GM21515 (cell line): ENCODE measurements around the gene RBM19.

ENCODE experiments used
- ATAC-seq: cut with Tn5 transposase; IDR thresholded peaks from one replicate; pipeline ENCODE4 v1.9.1; 2021; ENCODE audit not compliant: unreplicated experiment

The RBM19 gene

DNA sequence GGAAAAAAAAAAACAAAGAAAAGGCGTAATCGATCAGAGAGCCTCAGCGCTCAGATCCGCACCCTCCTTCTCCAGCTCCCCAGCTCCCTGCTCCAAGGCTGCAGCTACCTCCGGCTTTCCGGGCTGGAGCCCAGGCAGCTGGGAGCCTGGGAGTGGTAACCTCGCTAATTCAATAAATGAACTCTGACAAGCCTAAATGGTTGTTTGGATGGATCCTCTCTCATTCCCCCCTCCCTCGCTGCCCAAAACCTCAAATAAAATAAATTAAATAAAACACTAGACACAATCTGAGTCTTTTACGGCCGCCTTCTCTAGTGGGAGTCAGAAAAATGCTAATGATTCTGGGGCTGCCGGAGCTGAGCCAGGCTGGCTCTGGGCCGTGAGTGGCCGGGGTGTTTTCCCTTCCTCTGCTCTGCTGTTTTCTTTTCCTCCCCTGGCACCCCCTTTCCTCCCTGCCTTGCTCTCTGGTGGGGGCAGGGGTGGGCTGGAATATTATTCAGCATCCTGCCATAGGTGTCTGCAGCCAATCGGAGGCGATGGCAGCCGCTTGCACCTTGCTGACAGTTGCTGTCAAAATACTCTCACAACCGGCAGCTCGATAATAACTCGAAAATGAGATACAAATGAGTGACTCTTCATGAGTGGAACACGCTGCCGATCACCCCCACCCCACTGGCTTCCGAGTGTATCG, 76.1 kb downstream of the RBM19 start:
- no peak for ATAC-seq

DNA sequence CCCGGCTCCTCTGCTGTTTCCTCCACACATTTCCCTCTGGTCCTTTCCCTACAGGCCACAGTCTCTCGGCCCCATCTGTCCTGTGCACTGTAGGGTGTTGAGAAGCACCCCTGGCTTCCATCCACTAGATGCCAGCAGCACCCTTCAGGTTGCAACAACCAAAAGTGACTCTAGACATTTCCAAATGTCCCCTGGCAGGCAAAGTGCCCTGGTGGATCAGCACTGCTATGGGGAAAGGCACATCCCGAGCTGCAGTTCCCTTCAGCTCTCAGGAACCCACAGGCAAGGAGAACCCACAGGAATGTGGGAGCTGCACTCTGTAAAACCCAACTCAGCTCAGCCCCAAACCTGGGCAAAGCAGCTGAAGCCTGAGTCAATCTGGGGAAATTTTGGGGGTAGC, 77.0 kb downstream of the RBM19 start:
- no peak for ATAC-seq

DNA sequence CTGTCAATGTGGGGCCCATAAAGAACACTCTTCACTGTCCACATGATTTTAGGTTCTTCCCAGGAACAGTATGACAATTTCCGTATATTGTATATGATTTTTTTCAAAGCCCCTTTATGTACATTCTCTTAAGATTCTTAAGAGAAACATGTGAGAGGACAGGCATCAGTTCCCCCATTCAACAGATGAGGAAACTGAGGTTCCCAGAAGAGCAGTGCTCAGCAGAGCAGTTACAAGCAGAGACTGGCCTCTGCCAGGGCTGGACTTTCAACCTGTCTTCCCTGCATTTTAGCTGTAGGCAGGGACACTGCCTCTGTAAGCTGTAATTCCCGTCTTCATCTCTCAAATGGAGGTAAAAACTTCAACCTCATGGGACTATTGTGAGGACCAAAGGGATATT, 77.7 kb downstream of the RBM19 start:
- ATAC-seq = no peak

DNA sequence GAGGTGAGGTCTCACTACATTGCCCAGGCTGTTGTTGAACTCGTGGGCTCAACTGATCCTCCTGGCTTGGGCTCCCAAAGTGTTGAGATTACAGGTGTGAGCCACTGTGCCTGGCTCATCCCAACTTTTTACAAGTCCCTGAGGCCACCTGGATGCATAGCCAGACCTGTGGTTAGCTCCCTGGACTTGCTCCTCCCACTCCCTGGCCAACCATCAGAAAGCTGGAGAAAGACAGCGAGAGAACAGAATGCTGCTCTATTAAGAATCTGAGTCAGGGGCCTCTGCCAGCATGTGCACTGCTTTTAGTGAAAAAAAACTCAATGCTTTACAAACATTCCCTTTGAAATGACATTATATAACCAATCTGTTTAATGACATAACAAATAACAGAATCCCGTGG, 78.2 kb downstream of the RBM19 start:
- ATAC-seq = no peak

DNA sequence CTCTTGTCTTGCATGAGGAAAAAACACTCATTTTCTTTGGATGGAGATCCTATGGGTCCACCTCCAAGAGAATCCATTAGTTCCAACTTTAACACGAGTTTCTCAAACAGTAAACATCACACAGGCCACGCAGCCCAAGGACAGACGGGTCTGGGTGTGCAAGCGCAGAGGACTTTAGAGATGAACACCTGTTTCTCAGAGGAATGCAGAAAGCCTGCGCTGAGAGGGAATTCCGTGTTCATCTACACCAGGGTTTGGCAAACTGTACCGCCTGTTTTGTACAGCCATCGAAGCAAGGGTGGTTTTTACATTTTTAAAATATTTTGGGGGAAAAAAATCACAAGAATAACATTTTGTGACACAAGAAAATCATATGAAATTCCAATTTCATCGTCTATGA, 79.4 kb downstream of the RBM19 start:
- no peak for ATAC-seq

DNA sequence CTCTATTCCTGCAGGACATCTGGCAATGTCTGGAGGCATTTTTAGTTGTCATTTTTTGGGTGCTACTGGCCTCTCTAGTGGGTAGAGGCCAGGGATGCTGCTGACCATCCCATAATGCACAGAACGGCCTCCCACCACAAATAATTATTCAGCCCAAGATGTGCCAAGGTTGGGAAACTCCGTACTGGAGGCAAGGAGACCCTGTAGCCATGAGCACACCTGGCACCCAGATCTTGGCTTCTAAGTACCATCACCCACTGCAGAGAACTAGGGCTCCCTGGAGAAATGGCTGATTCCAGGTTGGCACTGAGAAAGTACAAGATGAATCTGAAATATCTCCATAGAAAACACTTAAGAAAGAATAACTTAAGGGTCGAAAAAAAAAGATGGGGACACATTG, 81.7 kb downstream of the RBM19 start:
- ATAC-seq = no peak

DNA sequence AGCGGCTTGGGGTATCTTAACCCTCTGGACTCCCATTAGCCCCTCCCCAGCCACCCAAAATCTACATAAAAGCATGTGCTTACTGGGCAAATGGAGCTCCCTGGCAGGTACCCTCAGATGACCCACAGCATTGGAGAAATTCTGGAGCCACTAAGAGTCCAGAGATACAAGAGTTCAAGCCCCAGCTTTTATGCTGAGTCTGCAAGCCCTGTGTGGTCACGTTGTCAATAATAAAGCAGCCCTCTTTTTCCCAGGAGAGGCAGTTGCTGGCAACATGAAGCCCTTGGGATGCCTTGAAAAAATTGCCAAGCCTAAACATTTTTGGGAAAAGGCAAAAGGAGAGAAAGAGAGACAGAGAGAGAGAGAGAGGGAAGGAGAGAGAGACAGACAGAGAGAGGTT, 83.4 kb downstream of the RBM19 start:
- ATAC-seq = no peak

DNA sequence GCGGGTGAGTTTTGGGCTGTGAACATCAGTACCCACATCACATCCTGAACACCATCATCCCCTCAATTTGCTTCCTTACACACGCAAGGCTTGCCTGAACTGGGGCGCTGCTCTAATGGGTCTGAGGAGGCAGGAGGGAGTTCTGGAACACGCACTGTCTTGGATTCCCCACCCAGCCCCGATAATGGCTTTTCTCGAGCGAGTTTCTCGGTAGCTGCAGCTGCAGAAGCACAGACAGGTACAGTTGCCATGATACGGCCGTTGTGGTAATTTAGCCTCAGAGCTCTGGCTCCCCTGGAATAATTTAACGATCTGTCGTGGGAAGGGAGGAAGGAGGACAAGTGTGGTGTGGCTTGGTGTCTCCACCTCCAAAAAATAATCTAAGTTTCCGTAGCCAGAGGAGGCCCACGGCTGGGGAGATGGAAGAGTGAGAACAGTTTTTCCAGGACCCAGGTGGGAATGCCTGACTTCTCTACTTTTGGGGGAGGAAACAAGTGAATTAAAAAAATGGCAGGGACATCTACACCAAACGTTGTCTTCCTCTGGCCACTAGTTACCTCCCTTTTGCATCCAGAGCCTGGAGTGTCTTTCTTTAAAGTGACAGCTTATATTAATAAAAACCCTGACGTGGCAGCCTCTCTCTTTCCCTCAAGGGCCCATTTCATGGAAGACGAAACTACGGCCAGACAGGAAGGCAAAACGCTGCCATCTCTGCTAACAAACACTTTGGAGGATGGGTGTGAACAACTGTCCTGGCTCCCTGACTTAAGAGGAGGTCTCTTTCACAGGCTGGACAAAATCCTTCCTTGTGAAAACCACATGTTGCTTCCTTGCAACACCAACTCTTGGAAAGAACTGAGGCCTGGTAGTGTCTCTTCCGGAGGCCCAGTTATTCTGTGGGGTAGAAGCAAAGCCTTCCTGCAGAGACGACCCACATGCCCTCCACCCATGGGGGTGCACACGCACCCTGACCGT, 84.8 kb downstream of the RBM19 start:
- no peak for ATAC-seq

DNA sequence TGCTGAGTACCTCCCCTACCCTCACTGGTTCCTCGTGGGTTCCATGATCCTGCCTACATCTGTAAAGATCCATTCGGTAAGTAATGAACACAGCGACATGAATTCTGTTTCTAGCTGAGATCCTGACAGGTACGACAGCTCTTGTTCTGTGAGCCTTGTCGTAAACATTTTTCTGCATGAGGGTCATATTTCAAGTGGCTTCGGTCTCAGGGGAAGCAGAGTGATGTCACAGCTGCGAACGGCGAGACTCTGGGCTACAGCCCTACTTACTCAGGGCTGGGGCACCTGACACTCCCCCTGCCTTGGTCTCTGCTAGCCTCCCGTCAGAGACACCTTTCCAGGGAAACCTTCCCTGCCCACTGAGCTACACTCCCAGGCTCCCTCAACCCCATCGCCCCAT, 85.8 kb downstream of the RBM19 start:
- no peak for ATAC-seq

DNA sequence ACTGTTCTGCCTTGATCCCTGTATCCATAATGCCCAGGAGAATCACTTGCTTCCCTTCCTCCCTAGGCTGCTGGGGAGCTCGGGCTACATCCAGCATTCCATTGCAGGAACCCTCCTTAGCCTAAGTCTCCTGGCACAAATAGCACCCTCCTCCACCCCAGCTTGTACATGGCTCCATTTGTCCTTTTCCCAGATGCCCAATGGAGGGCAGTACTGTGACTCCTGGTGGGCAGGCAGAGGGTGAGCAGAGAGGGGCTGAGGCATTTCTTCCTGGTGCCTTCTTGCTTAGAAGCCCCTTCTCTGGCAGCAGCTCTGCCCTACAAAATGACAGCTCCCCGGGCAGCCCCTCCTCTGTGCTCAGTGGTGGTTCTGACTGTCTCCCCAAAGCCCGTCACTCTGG, 86.5 kb downstream of the RBM19 start:
- ATAC-seq = no peak

DNA sequence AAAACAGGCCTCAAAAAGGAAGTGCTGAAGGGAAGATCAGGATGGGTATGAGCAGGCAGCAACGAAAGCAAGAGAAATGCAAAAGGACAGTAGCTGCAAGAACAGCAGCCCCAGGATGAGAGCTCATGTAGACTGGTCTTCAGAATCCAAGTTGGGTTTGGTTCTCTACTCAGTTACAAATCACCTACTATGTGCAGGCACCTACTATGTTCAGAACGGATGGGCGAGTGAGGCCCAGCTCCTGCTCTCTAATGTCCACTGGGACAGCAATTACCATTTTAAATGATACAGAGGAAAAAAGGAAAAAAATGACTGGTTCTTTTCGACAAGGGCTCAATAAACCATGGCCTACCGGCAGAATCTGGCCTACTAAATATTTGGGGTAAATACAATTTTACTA, 88.5 kb downstream of the RBM19 start:
- no peak for ATAC-seq

DNA sequence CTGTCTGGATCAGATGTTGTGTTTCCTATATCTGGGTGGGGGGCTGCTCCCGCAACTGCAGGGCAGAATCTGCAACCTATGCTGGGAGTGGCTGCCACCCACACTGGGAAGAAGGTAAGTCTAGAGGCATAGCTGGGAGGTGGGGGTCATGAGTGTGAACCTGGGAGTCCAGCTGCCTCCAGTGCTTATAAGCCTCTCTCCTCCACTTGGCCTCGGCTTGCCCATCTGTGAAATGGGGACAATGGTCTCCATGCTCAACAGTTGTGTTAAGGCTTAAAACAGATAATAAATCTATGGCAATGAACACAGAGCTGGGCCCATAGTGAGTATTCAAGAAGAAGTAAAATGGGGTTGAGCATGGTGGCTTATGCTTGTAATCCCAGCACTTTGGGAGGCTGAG, 90.0 kb downstream of the RBM19 start:
- no peak for ATAC-seq

DNA sequence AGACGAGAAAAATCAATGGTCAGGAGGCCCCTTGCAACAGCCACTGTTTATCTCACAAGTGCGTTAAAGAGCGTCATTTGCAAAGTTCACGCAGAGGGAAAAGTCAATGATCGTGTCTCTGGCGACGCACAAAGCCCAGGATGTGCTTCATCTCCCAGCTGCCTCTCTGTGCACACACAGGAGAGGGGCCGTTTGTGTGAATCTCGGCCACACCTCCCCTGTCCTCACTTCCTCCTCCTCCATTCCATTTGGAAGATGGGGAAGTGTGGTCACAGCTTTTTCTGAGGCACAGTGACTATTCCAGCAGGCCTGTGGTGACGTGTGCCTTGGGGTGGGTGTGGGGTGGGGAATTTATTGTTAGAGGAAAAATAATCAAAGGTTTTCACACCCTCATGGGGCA, 90.4 kb downstream of the RBM19 start:
- ATAC-seq = no peak

DNA sequence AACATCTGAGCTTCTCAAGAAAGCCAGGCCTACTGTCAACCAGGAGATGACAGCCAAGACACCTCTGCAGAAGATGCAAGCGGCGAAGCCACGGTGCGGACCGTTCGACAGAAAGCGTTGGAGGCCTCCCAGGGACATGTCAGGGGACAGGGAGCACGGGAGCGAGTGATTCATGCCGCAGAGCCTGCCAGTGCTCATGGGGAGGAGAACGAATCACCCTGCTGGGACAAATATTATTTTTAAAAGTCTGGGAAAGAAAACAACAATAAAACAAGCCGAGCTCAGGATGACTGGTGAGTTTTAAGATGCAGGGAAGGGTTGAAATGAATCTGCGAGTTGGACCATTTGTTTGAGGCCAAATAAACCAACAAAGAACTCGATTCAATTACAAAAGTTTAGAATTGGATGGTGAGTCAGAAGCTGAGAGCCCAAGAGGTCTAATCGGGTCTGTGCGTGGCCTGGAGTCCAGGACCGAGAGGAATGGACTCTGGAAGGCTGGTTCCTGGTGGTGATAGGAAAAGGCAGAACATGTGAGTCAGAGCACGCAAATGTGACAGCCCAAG, 91.0 kb downstream of the RBM19 start:
- ATAC-seq = no peak

DNA sequence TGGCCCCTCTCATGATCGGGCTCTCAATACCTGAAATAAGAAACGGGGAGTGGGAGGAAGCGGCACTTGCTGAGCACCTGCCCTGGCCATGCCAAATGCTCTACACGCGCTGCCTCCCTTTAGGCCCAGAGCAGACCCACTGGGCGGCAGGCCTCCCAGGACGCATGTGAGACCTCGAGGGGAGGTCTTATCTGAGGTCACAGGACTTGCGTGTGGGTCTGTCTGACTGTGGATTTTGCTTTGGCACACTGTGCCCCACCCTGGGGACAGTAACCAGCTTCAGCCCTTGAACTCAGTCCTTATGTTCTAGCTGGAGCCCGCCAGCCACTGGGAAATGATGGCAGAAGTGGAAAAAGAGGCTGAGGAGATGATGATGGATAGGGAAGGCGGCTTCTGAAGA, 91.8 kb downstream of the RBM19 start:
- no peak for ATAC-seq

DNA sequence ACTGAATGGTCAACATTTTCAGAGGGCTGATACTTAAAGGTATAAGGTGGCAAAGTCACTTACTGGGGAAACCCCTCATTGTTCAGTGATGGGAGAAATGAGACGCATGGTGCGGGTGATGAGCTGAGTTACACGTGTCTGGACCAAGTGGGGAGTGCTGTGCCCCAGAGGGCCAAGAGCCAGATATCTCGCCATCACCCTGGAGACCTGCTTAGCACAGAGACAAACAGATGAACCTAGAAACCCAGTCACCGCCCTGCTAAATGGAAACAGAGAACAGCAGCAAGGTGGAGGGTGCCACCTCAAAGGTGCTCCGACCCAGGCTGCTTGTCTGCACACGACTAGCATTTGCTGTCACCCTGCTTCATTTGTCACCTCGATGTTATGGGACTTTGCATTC, 92.4 kb downstream of the RBM19 start:
- no peak for ATAC-seq

DNA sequence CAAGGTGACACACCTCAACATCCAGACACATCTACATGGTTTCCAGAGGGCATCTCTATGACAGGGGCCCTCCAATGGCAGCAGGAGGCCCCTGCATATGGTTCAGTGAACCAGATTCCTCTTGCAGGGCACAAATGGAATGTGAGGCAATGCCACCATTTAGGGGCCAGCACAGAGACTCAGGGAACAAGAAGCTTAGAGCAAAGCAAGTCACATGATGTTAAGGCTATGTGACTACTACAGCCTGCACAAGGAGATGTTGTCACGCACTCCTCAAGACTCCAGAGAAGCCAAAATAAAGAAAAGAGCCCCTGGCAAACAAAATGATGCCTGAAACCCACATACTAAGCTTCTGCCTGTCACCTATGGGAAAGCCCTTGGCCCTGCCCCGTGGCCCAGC, 95.2 kb downstream of the RBM19 start:
- ATAC-seq = no peak

DNA sequence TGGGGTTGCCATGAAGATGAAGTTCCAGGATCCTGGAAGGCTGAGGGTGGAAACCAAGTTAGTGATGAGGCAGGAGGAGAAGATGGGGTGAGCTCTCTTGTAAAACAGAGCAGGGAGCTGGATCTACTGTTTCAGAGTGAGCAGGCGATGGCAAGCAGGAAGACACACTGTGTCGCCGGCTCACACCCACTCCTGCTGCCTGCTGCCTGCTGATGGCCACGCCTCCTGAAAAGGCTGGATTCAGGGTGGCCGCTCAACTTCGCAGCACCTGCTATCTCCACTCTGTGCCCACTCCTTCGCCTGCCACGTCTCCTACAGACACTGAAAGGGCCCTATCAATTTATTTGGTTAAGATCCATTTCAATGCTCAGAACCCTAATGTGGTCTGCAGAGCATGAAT, 96.1 kb downstream of the RBM19 start:
- ATAC-seq = no peak

DNA sequence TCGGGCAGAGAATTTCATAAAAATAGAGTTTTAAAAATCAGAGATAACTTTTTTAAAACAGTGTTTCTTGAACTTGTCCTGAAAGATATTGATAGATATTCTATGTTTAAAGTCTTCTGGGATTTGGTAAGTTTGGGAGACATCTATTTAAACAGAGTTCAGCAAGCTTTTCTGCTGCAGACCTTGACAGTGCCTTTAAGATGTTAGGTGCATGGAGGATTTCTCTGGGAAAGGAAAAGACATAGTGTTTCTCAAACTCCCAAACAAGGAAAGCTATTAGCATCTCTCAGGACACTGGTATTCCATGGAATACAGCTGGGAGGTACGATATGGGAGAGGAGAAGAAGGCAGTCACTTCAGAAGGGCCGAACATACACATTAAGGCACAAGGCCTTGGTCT, 97.8 kb downstream of the RBM19 start:
- ATAC-seq = no peak

DNA sequence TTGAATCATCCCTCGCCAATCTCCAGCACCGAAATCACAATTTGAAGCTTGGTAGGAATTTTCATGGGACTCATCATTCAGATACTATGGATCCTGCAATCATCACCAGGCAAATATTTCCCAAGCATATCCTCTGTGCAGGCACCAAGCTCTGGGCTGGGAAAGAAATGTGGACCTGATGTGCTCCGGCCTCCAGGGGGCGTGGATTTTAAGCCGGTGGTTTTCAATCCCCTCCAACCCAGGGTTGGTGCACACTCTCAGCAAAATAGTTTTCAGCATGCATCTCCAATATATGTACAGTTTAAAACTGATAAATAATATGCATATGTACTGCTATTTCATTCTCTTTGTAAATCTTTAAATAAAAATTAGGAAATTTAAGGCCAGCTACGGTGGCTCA, 98.9 kb downstream of the RBM19 start:
- ATAC-seq = no peak

DNA sequence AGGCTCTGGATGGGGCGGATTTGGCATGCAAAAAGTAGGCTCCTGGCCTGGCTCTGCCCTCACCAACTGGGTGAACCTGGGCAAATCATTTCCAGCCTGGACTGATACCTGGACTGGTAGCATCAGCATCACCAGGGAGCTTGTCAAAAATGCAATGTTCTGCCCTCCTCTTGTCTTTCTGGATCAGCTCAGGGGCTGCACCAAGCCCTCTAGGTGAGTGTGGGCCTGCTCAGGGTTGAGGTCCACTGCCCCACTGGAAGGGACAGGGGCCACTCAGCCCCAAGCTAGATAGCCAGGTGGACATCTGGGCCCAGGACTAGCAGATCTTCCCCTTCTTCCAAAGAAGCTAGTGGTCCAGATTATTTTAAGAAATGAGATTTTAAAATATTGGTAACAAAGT, 99.6 kb downstream of the RBM19 start:
- ATAC-seq = no peak

DNA sequence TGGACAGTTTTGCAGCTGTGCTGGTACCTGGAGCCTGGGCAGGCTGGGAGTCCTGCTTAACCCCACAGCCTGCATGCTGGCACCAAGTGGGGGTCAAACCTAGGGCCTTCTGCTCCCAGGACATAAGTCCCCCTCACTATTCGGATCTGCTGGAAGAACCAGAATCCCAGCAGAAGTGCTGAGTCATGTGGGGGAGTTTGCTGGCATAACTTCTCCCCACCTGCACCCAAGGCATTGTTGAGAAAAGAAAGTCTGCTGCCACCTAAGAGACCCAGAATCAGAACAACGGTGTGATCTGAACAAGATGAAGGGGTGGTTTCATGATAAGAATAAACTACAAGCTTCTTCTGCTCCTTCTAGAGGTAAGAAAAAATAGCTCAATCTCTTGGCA, 102.7 kb downstream of the RBM19 start:
- ATAC-seq = no peak
